T follicular helper cell (primary cell): ENCODE results near the gene MEF2C.

Source experiments
- DNase-seq: peaks from one replicate; pipeline ENCODE4 v3.0.0-alpha.2; 2020; ENCODE audit warnings: low read depth

MEF2C gene

DNA sequence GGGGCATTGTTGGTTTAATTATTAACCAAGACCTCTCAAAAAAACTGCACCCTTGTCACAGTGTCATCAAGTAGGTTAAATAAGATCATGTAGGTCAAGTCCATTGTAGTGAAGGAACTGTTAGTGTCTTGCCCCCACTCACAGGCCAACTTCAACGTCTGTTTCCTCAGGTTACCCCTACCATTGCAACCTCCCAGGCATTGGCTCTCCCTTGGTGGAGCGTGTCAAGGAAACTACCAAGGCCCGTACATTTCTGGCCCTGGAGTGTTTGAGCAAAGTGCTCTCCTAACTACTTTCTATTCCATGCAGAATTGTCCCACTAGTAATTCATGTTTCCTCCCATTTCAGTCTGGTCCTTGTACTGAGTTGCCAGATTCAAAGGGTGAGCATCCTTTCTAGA, 167.5 kb downstream of the MEF2C start:
- no peak for DNase-seq

DNA sequence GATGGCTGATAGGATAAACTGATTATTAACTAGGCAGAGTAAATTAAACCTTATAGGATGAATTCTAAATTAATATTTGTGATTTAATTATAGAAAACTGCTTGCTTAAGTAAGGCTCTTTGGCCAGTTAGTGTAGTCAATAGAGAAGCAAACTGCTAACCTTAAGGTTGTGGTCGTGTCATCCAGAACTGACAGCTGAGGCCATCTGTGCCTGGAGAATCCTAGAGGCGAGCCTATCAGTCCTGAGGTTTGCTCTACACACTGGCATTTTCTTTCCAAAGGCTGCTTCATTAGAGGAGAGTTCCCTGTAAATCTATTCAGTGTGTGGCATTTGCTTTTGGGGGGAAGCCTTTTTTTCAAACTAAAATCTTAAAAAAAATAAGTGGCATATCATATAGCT, 169.2 kb downstream of the MEF2C start:
- DNase-seq, result no peak

DNA sequence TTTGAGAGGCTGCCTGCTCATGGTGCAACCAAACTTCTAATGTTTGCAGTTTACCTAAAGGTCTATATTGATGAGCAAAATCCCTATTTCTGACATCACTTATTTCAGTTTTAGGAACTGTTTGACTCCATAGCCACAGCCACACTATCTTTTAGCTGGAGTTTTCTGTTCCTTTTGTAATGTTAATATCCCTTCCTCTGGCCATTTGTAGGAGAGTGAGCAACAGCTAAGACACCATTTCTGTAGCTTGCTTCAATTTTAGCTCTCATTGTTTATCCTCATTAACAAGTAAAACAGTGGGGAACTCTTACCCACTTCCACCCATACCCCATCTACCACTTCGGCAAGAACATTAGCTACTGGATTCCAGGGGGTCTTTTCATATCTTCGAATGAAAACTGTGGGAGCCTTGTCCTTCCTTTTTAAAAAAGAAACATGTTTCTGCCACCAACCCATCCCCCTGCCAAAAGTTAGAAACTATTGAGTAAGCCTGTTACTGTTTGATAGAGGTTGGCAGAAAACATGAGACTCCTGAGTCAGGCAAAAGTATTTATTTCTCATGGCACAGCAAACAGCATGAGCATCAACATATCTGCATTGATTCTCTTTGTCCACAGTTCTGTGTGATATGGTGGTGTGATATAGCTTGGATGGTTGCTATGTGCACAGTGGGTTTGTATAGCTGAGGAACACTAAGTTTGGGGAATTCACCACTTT, 174.1 kb downstream of the MEF2C start:
- DNase-seq, result no peak

DNA sequence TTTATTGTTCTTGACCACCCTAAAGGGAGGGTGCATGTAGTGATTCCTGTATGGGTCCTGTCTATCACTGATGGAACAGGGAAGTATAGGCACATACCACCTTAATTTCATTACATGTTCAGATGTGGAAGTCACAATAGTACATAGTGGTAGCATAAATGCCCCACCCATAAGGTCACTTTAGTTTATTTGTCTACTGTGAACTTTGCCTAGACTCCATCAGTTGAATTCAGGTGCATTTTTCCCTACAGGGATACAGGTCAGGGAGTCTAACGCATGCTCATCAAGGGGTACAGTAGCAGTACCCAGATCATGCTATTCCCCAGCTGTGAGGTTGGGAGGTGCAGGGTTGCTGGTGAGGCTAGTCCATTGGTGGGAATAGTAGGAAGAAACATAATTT, 175.0 kb downstream of the MEF2C start:
- DNase-seq, result no peak

DNA sequence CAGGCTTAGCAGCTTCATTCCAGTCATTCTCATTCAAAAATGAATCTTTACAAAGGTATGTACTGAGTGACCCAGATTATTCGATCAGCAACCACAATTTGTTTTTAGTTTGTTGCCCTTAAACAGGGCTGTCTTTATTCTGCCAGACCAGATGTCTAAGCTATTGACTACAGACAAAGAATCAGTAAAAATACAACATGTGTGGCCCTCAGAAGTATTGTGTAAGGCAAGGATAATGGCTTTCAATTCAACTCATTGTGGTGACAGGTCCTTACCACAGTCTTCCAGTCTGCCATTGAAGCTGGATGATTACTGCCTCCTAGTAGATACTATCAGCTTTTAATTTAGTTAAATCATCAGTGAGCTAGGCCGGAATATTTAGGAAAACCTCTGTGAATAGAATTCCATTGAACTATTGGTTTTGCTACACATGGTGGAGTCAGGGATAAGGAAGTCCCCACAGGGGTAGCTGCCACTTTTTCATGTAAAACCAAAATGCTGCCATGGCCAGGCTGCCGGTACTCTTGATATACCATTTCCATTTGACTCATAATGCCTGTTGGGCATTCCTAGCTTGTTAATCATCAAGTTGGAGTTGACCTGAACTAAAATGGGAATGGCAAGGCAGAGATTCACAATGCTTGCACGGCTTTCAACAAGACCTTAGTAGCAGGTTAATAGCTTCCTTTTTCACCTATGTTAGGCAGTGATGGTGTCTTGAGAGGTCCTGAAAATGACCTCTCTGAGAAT, 175.6 kb downstream of the MEF2C start:
- DNase-seq, result no peak

DNA sequence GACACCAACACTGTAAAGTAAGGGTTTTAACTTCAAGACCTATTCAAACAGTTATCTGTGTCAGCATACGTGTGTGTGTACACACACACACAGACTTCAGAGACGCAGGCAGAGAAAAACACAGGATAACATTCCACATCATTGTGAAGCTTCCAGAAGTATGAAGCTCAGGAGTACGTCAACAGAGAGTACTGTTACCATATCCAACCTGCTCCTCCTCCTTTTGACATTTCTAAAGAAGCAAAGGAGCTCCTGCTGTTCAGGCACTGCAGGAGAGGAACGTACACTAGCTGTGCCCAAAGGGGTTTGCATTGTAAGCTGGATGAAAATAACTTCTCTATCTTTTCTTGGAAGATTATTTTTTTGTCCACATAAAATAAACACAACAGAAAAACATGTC, 180.7 kb downstream of the MEF2C start:
- no peak for DNase-seq

DNA sequence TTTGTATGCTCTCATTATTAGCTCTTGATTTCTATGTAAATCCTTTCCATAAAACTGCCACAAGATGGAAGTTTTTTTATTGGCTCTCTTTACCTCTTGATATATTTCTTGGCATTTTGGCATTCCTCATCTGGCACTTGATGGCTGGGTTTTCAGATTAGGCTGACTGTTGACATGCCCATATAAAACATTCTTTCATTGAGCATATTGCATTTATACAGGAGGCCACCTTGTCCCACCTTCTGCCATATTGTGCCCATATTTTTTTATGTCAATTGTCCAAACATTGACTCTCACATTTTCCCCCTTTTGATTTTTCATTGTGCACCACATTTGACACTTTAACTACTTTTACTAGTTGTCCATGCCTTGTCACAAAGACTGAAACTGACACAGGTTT, 182.9 kb downstream of the MEF2C start:
- no peak for DNase-seq

DNA sequence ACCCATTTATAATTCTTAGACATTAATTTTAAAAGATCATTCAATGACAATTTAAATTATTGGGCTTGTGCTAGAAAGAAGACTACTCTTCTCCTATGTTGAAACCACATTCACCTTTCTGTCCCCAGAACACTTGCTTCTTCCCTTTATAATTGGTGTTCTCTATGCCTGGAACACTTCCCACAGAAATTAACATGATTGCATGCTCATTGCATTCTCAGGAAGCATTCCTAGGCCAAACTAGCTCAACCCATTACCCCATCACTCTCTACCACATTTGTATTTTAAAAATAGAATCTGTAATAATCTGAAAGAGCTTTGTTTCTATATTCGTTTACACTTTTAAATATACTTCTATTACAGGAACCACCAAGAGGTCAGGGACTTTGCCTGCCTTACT, 184.7 kb downstream of the MEF2C start:
- no peak for DNase-seq

DNA sequence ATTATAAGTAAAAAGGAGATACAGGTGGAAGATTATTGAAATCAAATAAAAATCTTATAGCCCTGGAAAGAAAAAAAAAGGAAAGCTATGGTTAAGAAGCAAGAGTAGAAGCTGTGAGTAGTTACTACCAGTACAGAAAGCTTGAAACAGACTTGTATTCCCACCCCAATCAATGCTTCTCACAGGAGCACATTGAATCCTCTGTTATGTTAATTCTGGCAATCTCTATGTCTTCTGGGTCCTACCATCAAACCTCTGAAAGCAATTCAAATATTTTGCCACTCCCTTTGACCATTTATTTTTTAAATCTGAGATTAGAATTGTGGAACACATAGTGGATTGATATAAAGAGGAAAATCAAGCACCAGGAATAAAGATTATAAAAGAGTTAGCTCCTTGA, 186.5 kb downstream of the MEF2C start:
- no peak for DNase-seq

DNA sequence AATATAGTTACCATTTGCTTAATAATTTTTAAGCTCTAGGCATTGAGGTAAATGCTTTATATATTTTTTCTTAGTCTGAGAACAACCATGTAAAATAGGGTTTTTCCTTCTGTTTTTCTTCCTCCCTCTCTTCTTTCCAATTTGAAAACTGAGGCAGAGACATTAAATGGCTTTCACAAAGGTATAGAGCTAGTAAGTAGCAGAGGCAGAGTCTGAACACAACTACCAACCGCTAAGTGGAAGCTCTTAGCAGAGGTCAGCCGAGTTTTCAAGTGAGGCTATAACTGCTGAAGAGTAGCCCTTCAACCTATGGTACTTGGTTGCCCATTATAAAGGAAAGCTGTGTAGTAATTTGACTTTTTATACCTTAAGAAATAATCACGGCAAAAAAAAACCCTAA, 187.1 kb downstream of the MEF2C start:
- no peak for DNase-seq

DNA sequence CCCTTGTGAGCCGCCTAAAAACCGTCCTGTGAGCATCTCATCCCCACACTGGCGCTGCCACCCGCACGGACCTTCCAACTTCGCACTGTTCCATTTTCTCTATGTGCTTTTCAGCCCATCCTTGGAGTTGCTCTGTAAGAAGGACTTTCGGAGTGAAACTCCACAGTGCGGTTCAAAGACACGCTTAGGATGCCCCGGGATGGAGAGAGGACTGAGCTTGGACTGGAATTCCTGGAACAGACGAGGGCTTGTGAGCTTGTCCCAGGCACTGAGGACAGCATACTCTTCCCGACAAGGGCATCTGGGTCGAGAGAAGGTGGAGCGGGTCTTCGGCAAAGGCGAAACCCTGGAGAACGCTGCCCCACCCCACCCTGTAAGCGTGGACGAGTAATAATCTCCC, 187.8 kb downstream of the MEF2C start:
- no peak for DNase-seq

DNA sequence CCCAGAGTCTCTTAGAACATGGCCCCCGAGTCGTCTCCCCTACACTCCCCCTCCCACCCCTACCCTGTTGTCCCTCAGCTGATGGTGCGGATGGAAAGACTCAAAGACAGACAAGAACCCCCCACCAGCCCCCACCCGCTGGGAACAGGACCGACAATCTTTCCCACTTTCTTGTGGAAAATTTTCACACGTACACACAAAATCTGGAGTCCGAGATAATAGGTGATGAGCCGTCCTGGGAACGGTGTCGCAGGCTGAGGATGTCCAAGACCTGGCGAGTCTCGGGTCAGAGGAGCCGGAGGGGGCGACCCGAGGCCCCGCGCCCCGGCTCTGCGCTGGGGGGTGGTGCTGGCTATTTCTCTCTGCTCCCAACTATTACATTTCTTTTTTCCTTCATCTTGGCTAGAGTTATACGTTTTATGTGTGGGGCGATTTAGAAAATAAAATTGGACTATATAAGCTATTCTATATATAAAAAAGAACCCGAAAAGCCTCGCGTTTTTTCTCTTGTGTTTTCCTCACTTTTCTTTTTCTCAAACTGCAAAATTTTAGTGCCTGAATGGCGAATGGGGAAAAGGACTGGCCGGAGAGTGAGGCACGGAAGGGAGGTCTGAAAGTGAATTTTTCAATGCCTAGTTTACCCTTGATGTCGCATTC, 188.8 kb downstream of the MEF2C start:
- no peak for DNase-seq

DNA sequence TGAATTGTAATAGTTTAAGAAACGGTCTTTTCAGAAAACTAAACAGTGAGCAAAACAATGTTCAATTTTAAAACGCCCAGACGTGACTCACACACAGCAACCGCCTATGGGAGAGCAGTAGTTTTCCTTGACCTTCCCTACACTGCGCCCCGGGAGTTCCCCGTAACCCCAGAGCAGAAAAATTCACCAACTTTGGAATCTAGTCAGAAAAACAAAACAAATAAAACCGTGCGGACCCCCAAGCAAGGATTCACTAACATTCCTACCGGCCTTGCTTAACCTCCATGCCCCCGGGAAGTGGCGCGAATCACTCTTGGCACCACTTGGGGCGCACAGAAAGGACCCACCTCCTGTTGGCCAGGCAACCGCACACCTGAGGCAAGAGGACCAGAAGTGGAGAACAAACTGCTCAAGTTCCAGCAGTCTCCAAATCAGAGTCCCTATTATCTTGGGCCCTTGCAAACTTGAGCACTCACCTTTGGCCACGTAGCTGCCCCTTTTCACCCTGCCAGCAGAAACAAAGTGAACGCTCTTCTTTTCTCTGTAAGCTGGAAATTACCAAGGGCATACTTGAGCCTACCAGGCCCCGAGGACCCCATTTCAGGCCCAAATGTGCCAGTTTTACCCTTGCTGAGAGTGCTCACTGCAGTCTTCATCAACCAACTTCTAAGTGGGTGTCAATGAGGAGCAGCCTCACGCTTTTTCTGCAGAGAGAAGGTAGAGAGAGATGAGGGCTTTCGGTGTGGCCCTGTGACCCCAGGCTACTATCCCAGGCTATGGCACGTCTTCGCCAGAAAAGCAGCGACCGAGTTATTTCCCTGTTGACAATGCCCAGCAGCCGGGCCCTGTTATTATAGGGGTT, 189.7 kb downstream of the MEF2C start:
- no peak for DNase-seq

DNA sequence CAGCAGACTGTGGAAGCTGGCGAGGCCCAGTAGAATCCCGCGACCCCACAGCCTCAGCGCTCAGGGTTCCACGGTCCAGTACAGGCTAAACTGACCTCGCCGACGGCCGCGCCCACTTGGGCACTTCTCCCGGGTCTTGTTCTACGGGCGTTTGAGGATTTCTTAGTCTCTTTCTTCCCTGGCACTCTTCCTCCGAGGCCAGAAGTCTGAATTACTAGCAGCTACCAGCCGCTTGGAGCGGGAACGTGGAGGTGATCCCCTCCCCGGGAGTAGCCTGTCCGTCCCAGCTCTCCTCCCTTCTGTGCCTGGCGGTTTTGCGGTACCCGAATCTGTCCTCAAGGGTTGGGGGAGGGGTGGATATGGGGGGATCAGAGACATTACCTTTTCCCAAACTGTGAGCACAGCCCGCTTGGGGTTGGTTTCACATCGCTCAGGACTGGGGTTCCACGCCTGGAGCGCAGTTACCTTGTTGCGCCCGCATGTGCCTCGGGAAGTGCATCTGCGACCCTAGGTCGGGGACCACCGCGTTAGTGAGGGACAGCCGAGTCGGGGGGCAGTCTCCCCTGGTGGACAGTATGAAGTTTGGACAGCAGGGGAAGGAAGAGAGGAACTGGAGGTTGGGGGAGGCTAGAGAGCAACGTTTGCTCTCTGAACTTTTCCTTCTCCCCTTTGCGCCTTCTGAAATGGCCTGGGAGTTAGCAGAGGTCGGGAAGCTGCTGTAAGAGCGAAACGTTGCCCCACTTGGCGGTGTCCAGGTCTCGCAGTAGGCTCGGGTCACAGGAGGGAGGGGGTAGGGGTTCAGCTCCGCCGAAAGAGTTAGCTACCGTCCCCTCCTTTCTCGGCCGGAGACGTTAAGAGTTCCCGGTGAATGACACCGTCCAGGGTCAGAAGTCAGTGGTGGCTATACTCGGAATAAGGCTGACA, 190.8 kb downstream of the MEF2C start:
- DNase-seq, result no peak

DNA sequence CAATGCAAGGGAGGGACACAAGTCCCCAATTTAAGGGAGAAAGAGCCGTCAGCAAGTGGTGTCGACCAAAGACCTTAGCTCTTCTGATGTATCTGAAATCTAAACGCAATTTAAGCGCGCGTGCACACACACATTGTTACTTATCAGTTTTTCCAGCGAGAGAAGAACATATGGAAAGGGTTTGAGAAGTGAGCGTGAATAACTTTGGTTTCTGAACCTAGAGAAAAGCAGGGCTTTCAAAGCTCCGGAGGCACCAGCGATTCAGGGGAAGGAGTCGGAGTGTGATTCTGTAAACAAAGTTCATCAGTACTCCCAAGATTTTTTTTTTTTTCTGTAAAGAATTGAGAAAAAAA, 191.8 kb downstream of the MEF2C start:
- DNase-seq, result no peak

DNA sequence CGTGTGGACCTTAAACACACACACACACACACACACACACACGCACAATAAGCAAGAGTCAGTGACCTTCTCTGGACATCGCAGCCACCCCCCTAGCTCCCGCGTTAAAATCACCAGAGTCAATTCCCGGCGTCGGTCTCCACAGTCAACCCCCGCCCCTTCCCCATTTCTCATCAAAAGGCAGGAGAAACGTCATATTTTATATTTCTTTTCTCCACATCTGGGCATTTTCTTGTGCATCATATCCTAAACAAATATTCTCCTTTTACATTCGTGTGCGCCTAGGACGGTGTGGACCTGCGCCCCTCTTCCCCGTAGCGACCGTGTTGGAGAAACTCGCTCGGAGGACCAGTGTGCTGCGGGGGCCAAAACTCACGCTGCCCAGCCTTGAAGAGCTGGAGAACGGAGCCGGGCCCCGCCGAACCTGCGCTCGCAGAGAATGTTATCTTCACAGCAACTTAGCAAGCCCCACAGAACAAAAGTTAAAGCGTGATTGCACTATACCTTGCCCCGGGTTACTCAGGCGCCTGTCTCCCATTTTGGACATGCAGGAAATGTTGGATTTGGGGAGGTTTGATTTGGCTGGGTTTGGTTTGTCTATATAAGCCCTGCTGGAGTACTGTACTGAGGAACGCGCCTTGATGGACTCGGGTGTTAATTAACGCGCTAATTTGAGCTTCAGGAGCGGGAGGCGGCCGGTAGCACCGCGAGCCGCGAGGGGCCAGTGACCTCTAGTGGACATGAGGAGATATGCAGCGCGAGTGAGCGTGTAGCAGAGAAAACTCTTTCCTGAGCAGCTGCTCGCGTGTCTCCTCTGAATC, 192.4 kb downstream of the MEF2C start:
- peak; percentile 41 for DNase-seq

DNA sequence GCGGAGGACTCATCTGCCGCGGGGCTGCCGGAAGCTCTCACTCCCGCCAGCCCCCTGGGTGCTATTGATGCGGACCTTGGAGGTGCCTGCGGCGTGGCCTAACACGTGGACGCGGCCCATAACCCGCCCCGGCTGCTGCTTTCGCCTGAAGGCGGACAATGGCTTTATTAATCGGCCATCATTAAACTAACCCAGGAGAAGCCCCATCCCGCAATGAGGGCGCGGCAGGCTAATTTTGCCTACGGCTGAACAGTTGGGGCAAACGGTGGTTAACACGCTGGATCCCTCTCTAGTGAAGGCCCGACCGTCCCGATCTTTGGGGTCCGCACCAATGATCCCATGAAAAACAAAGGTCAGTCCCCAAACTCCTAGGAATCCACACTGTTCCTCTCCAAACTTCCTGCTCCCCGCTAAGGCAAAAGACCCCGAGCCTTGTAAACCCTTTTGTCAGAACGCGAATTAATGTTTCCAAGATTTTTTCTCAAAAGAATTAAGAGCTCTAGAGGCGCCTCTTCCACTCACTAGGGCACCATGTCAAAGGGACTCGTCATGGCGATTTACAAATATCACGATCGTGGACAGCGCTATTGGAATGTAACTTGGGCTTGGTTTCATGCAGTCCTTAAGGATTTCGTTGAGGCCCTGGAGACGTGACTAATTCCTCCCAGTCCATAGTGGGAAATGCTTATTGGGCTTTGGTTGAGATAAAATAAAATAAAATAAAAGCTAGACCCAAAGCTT, 193.1 kb downstream of the MEF2C start:
- DNase-seq, result no peak

DNA sequence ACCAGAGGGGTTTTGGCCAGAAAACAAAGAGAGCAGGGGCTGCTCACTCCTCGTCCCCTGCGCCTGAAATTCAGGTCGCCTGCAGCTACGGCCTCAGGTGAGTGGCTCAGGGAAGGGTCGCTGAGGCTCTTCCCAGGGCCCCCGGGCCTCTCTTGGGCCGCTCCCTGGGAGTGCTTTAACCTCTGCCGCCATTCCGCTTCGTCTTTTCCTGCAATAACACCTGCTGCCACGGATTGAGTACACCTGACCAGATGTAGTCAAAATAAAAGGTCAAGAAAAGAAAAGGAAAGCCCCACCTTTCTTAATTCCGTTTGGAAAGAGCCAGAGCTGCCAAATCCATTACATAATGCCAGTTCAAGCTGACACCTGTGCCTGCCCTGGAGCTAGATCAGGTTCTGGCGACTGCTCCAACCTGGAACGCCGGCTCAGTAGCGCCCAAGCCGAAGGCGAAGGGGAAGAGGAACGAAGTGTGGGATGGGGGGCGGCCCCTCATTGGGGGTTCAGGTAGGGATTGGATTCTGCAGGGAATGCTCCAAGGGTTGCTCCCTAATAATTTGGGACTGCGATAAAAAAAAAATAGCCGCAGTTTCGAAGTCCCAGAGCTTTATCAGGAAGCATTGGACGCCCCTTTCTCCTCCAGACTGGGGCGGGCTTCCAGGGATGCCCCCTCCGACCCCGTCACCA, 193.9 kb downstream of the MEF2C start:
- no peak for DNase-seq
